ENCODE measurements around the gene UGCG. TPM values are rescaled to one million over a fixed set of nuclear protein-coding genes. Genes with fewer than 3 reads are reported as not detected.

The UGCG gene
- total RNA-seq, 1 donor from 2014 or later = 48.1 TPM

- Histone ChIP-seq H3K79me2 (ENCODE audit: low read depth) (no peaks in the 10 kb centered on the region), H2AFZ (replicated peaks) (no peak overlapping the region), H4K20me1 (ENCODE audit: low read depth) (no peaks in the 10 kb centered on the region), H3K36me3 (no peaks in the 10 kb centered on the region), H3K4me3 (no peak overlapping the region), H3F3A (ENCODE audit: low read depth) (no peaks in the 10 kb centered on the region), H3K9ac (no peak overlapping the region), H3K4me1 (peaks cover 7% of the 10 kb centered on the region), H3K9me3 (ENCODE audit: low read depth) (no peaks in the 10 kb centered on the region), H3K27ac (no peak overlapping the region), H3K4me2 (no peak overlapping the region), H3K27me3 (no peaks in the 10 kb centered on the region)
- no peak for DNase-seq (ENCODE audit: low spot score)
- Mint-ChIP-seq H3K36me3 (no peaks in the 10 kb centered on the region), H3K27ac (no peak overlapping the region), H3K4me3 (no peak overlapping the region), H3K9me3 (peaks cover 1% of the 10 kb centered on the region), H3K27me3 (ENCODE audit: insufficient read depth, low read depth) (peaks cover 3% of the 10 kb centered on the region), H3K4me1 (no peaks in the 10 kb centered on the region)
- TF ChIP-seq EZH2phosphoT487 (IDR thresholded peaks at IDR 0.05) = no peak
- TF ChIP-seq, protein P1, sequence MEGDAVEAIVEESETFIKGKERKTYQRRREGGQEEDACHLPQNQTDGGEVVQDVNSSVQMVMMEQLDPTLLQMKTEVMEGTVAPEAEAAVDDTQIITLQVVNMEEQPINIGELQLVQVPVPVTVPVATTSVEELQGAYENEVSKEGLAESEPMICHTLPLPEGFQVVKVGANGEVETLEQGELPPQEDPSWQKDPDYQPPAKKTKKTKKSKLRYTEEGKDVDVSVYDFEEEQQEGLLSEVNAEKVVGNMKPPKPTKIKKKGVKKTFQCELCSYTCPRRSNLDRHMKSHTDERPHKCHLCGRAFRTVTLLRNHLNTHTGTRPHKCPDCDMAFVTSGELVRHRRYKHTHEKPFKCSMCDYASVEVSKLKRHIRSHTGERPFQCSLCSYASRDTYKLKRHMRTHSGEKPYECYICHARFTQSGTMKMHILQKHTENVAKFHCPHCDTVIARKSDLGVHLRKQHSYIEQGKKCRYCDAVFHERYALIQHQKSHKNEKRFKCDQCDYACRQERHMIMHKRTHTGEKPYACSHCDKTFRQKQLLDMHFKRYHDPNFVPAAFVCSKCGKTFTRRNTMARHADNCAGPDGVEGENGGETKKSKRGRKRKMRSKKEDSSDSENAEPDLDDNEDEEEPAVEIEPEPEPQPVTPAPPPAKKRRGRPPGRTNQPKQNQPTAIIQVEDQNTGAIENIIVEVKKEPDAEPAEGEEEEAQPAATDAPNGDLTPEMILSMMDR (IDR thresholded peaks at IDR 0.05) = no peak
- no peak for TF ChIP-seq EZH2 (IDR thresholded peaks at IDR 0.05)
Observed at GRCh38 chr9:111868475-111868874, 28.1 kb upstream of the UGCG start.

GRCh38 chr9:111870774-111871498 is 25.7 kb upstream of the UGCG start:
- Mint-ChIP-seq H3K27me3 (ENCODE audit: insufficient read depth, low read depth) (peaks cover 3% of the 10 kb centered on the region), H3K4me3 (no peak overlapping the region), H3K9me3 (peaks cover 1% of the 10 kb centered on the region), H3K27ac (no peak overlapping the region), H3K36me3 (no peaks in the 10 kb centered on the region), H3K4me1 (no peaks in the 10 kb centered on the region)
- H4K20me1 ChIP-seq (ENCODE audit: low read depth) = no peaks in the 10 kb centered on the region
- H3K27ac ChIP-seq = no peak overlapping the region
- no peaks in the 10 kb centered on the region for H3K9me3 ChIP-seq (ENCODE audit: low read depth)
- DNase-seq (ENCODE audit: low spot score) = no peak
- no peak overlapping the region for H3K4me2 ChIP-seq
- H3K4me3 ChIP-seq = no peak overlapping the region
- no peak overlapping the region for H2AFZ ChIP-seq (replicated peaks)
- H3K36me3 ChIP-seq = no peaks in the 10 kb centered on the region
- no peaks in the 10 kb centered on the region for H3K4me1 ChIP-seq
- no peaks in the 10 kb centered on the region for H3F3A ChIP-seq (ENCODE audit: low read depth)
- H3K9ac ChIP-seq = no peak overlapping the region
- TF ChIP-seq, protein P1 (IDR thresholded peaks at IDR 0.05) = no peak
- H3K27me3 ChIP-seq = no peaks in the 10 kb centered on the region
- no peaks in the 10 kb centered on the region for H3K79me2 ChIP-seq (ENCODE audit: low read depth)

DNA sequence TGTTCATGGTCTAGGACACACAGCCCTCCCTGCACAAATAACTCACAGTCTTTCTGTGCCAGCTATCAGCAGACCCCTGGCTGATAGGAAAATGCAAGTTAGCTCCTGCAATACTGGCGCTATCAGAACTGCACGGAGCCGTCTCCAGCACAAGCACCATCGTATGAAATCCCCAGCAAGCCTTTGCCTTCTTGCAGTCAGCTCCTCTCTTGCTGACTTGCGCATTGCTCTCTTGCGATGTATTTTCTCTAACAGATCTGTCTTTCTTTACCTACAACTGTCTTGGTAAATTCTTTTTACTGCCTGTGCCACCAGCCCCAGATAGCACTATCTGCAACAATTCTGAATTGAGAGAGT is 25.1 kb upstream of the UGCG start:
- H3K4me1 ChIP-seq = no peaks in the 10 kb centered on the region
- H3K9ac ChIP-seq = no peak overlapping the region
- DNase-seq (ENCODE audit: low spot score) = no peak
- no peaks in the 10 kb centered on the region for H3K9me3 ChIP-seq (ENCODE audit: low read depth)
- H3K27me3 ChIP-seq = no peaks in the 10 kb centered on the region
- H2AFZ ChIP-seq (replicated peaks) = no peak overlapping the region
- H3K4me2 ChIP-seq = no peak overlapping the region
- Mint-ChIP-seq H3K36me3 (no peaks in the 10 kb centered on the region), H3K27me3 (ENCODE audit: insufficient read depth, low read depth) (peaks cover 3% of the 10 kb centered on the region), H3K9me3 (peaks cover 1% of the 10 kb centered on the region), H3K4me1 (no peaks in the 10 kb centered on the region), H3K4me3 (no peak overlapping the region), H3K27ac (no peak overlapping the region)
- H3F3A ChIP-seq (ENCODE audit: low read depth) = no peaks in the 10 kb centered on the region
- no peak overlapping the region for H3K4me3 ChIP-seq
- no peaks in the 10 kb centered on the region for H3K79me2 ChIP-seq (ENCODE audit: low read depth)
- H3K27ac ChIP-seq = no peak overlapping the region
- TF ChIP-seq EZH2phosphoT487 (IDR thresholded peaks at IDR 0.05) (no peak), EZH2 (IDR thresholded peaks at IDR 0.05) (no peak)
- TF ChIP-seq, protein P1 (IDR thresholded peaks at IDR 0.05) = no peak
- no peaks in the 10 kb centered on the region for H3K36me3 ChIP-seq
- no peaks in the 10 kb centered on the region for H4K20me1 ChIP-seq (ENCODE audit: low read depth)

All from neural progenitor cell (in vitro differentiated cells).